Activated CD8-positive, alpha-beta memory T cell treated with anti-CD3 and anti-CD28 coated beads, Interleukin-2, amount 50 U/mL, for 1 hour (primary cell): Measurements from ENCODE around the gene PPP2R5B.

Source experiments
- DNase-seq: peaks from one replicate; pipeline ENCODE4 v3.0.0-alpha.2; 2020; ENCODE audit errors: extremely low read depth

PPP2R5B gene

GRCh38 chr11:64908766-64909165 is 15.7 kb upstream of the PPP2R5B start:
- DNase-seq = no peak

- DNase-seq = no peak
Observed at GRCh38 chr11:64909653-64910343, 14.7 kb upstream of the PPP2R5B start.

GRCh38 chr11:64910451-64911093 is 13.9 kb upstream of the PPP2R5B start:
- DNase-seq = no peak

GRCh38 chr11:64911142-64911541 is 13.3 kb upstream of the PPP2R5B start:
- no peak for DNase-seq

- no peak for DNase-seq
Observed at GRCh38 chr11:64911689-64912088, 12.8 kb upstream of the PPP2R5B start.

- no peak for DNase-seq
Observed at GRCh38 chr11:64913171-64913727, 11.2 kb upstream of the PPP2R5B start.

- no peak for DNase-seq
Observed at GRCh38 chr11:64914123-64914522, 10.4 kb upstream of the PPP2R5B start.

GRCh38 chr11:64915376-64915887 is 9.1 kb upstream of the PPP2R5B start:
- no peak for DNase-seq

- DNase-seq = no peak
Observed at GRCh38 chr11:64916040-64916774, 8.3 kb upstream of the PPP2R5B start.

GRCh38 chr11:64916775-64917662 is 7.5 kb upstream of the PPP2R5B start, which contains the start of gene ATG2A:
ATG2A (minus strand) TSS chr11:64917209; CDS start chr11:64917135, 74 bp downstream.
- DNase-seq = peak; percentile 94

GRCh38 chr11:64917663-64917995 is 6.9 kb upstream of the PPP2R5B start:
- DNase-seq = no peak

GRCh38 chr11:64918017-64918416 is 6.5 kb upstream of the PPP2R5B start:
- no peak for DNase-seq

GRCh38 chr11:64919627-64920026 is 4.9 kb upstream of the PPP2R5B start:
- no peak for DNase-seq

GRCh38 chr11:64920124-64920523 is 4.4 kb upstream of the PPP2R5B start:
- no peak for DNase-seq

- DNase-seq = no peak
Observed at GRCh38 chr11:64921384-64921783, 3.1 kb upstream of the PPP2R5B start.

- no peak for DNase-seq
Observed at GRCh38 chr11:64923151-64923661, 1.3 kb upstream of the PPP2R5B start.

GRCh38 chr11:64924910-64925284 is 408 bp downstream of the PPP2R5B start:
- no peak for DNase-seq

GRCh38 chr11:64925536-64926436 is 1.3 kb downstream of the PPP2R5B start:
- no peak for DNase-seq

GRCh38 chr11:64926689-64927088 is 2.2 kb downstream of the PPP2R5B start:
- DNase-seq = no peak

GRCh38 chr11:64928957-64929356 is 4.5 kb downstream of the PPP2R5B start:
- DNase-seq = no peak
